Fibroblast of skin of abdomen (primary cell): Measurements from ENCODE around the gene PRKG1.
A peak's percentile ranks its signal among the peaks of the same experiment; 100 is the strongest.
"Not testable (repeated sequence)": the region's sequence is repeated elsewhere in the genome, so short reads cannot be mapped to it uniquely, and the experiment has no call there.

Experiments
- DNase-seq: peaks from one replicate; pipeline ENCODE4 v3.0.0-alpha.2; 2013

Gene PRKG1

GRCh38 chr10:51327432-51327831 is 253.1 kb downstream of the PRKG1 start:
- no peak for DNase-seq

- no peak for DNase-seq
Measured at GRCh38 chr10:51340366-51340765, 266.1 kb downstream of the PRKG1 start.

- no peak for DNase-seq
Measured at GRCh38 chr10:51340845-51341610, 266.7 kb downstream of the PRKG1 start.

GRCh38 chr10:51341745-51342144 is 267.5 kb downstream of the PRKG1 start:
- not testable (repeated sequence) for DNase-seq

GRCh38 chr10:51342381-51342780 is 268.1 kb downstream of the PRKG1 start:
- DNase-seq = no peak

- no peak for DNase-seq
Measured at GRCh38 chr10:51343391-51343790, 269.1 kb downstream of the PRKG1 start.

- DNase-seq = no peak
Measured at GRCh38 chr10:51344371-51344770, 270.1 kb downstream of the PRKG1 start.

GRCh38 chr10:51348622-51349021 is 274.3 kb downstream of the PRKG1 start:
- no peak for DNase-seq

- DNase-seq = no peak
Measured at GRCh38 chr10:51357170-51357569, 282.9 kb downstream of the PRKG1 start.

- DNase-seq = no peak
Measured at GRCh38 chr10:51358227-51358626, 283.9 kb downstream of the PRKG1 start.

GRCh38 chr10:51363415-51363814 is 289.1 kb downstream of the PRKG1 start:
- no peak for DNase-seq

GRCh38 chr10:51364674-51365073 is 290.4 kb downstream of the PRKG1 start:
- DNase-seq = no peak

GRCh38 chr10:51366044-51366443 is 291.8 kb downstream of the PRKG1 start:
- DNase-seq = no peak

- no peak for DNase-seq
Measured at GRCh38 chr10:51367127-51367526, 292.8 kb downstream of the PRKG1 start.

GRCh38 chr10:51367694-51368093 is 293.4 kb downstream of the PRKG1 start:
- no peak for DNase-seq

GRCh38 chr10:51368943-51369342 is 294.7 kb downstream of the PRKG1 start:
- DNase-seq = no peak

GRCh38 chr10:51369903-51370302 is 295.6 kb downstream of the PRKG1 start:
- DNase-seq = peak; percentile 64

GRCh38 chr10:51371743-51372142 is 297.5 kb downstream of the PRKG1 start:
- no peak for DNase-seq

GRCh38 chr10:51375790-51376189 is 301.5 kb downstream of the PRKG1 start:
- DNase-seq = no peak

GRCh38 chr10:51377070-51377931 is 303.0 kb downstream of the PRKG1 start:
- no peak for DNase-seq

GRCh38 chr10:51377932-51378599 is 303.8 kb downstream of the PRKG1 start:
- peak; percentile 21 for DNase-seq

- DNase-seq = no peak
Measured at GRCh38 chr10:51382181-51382580, 307.9 kb downstream of the PRKG1 start.

GRCh38 chr10:51384971-51385370 is 310.7 kb downstream of the PRKG1 start:
- no peak for DNase-seq
